B cell (primary cell): ENCODE measurements around the gene THEMIS. TPM values are rescaled to one million over a fixed set of nuclear protein-coding genes. Genes with fewer than 3 reads are reported as not detected.

Source experiments
- ATAC-seq: fragments of 200-7000 bp; cut with Tn5 transposase; one replicate; pipeline ENCODE4 v1.10.0; 2021; ENCODE audit warnings: low read depth, mild to moderate bottlenecking, moderate number of reproducible peaks, moderate library complexity
- CTCF ChIA-PET: fragments of 350-600 bp; sonication (Branson Sonifier 250); formaldehyde crosslinking; loops from one replicate; lab custom pipeline; 2021; ENCODE audit warnings: antibody characterized with exemption, inconsistent platforms; lab: Charles Lee
- POLR2A ChIA-PET: fragments of 350-600 bp; sonication (Branson Sonifier 250); formaldehyde crosslinking; loops from one replicate; lab custom pipeline; 2021; ENCODE audit warnings: antibody characterized with exemption; lab: Charles Lee
- DNase-seq: peaks from one replicate; pipeline ENCODE4 v3.0.0; 2013
- H2AFZ ChIP-seq: 2 replicates; pipeline ENCODE4 v1.6.1; 2012; ENCODE audit warnings: mild to moderate bottlenecking, low read depth, low read length; ENCODE audit not compliant: insufficient read depth, poor library complexity, severe bottlenecking
- H3K27ac ChIP-seq, 2 donors: 1 replicate in 1 of 2; 2 replicates in 1 of 2; pipeline ENCODE4 v1.5.1; 2012 to 2013; ENCODE audit warnings: low read length in 2 of 2, mild to moderate bottlenecking in 2 of 2, moderate library complexity in 1 of 2
- H3K27me3 ChIP-seq, 4 experiments: fragments of 200-600 bp in 1 of 4; sonication (generic) in 1 of 4; replicated peaks in 1 of 4; 1 replicate in 2 of 4; 2 replicates in 2 of 4; pipeline versions ENCODE4 v1.6.1 to v1.7.0; 2013 to 2016; ENCODE audit warnings: low read length in 3 of 4, mild to moderate bottlenecking in 2 of 4, mixed read lengths in 1 of 4, moderate library complexity in 1 of 4; ENCODE audit not compliant: insufficient read depth in 4 of 4, control insufficient read depth in 3 of 4; ENCODE audit errors: control extremely low read depth in 1 of 4
- H3K36me3 ChIP-seq, 2 experiments: replicated peaks in 1 of 2; 1 replicate in 1 of 2; 2 replicates in 1 of 2; pipeline versions ENCODE4 v1.6.1 to v1.7.1; 2013; ENCODE audit warnings: low read length in 1 of 2; ENCODE audit not compliant: insufficient read depth in 2 of 2, control insufficient read depth in 1 of 2; ENCODE audit errors: control extremely low read depth in 1 of 2, extremely low read depth in 1 of 2
- H3K4me1 ChIP-seq, 2 donors: fragments of 200-600 bp in 1 of 2; sonication (generic) in 1 of 2; 1 replicate in 1 of 2; 2 replicates in 1 of 2; pipeline versions ENCODE4 v1.5.1 to v1.6.1; 2013 to 2017; ENCODE audit warnings: low read length in 2 of 2; ENCODE audit not compliant: control insufficient read depth in 2 of 2, insufficient read depth in 2 of 2
- H3K4me2 ChIP-seq: replicated peaks from 2 replicates; pipeline ENCODE3; 2012; ENCODE audit warnings: mild to moderate bottlenecking, low read depth, low read length; ENCODE audit not compliant: poor library complexity, severe bottlenecking
- H3K4me3 ChIP-seq, 5 experiments: fragments of 200-600 bp in 1 of 5; sonication (generic) in 1 of 5; 1 replicate in 3 of 5; 2 replicates in 2 of 5; pipeline versions ENCODE4 v1.5.1 to v1.7.0; 2011 to 2016; ENCODE audit warnings: low read length in 4 of 5, mild to moderate bottlenecking in 4 of 5, low read depth in 2 of 5, control low read depth in 1 of 5, moderate library complexity in 1 of 5; ENCODE audit not compliant: insufficient read depth in 1 of 5; ENCODE audit errors: control extremely low read depth in 1 of 5, extremely low read depth in 1 of 5
- H3K79me2 ChIP-seq: fragments of 200-600 bp; sonication (generic); one replicate; pipeline ENCODE4 v1.6.0; 2016; ENCODE audit warnings: low read length; ENCODE audit not compliant: control insufficient read depth, insufficient read depth
- H3K9ac ChIP-seq: fragments of 200-600 bp; sonication (generic); 2 replicates; pipeline ENCODE4 v1.6.1; 2017; ENCODE audit warnings: mild to moderate bottlenecking, low read length, moderate library complexity
- H3K9me3 ChIP-seq, 3 donors: one replicate each; pipeline versions ENCODE4 v1.6.1 to v1.7.1; 2013; ENCODE audit warnings: low read length in 2 of 3; ENCODE audit not compliant: control insufficient read depth in 2 of 3, insufficient read depth in 1 of 3; ENCODE audit errors: control extremely low read depth in 1 of 3
- H4K20me1 ChIP-seq: 2 replicates; pipeline ENCODE4 v1.6.0; 2012; ENCODE audit warnings: mild to moderate bottlenecking, low read length; ENCODE audit not compliant: insufficient read depth, control insufficient read depth, poor library complexity, severe bottlenecking
- H3K27ac Mint-ChIP-seq: one replicate; pipeline ENCODE4 v1.8.0; 2021; ENCODE audit warnings: mixed read lengths
- H3K27me3 Mint-ChIP-seq: one replicate; pipeline ENCODE4 v1.8.0; 2021; ENCODE audit warnings: mixed read lengths
- H3K4me1 Mint-ChIP-seq: one replicate; pipeline ENCODE4 v1.8.0; 2021; ENCODE audit warnings: mixed read lengths
- H3K4me3 Mint-ChIP-seq: one replicate; pipeline ENCODE4 v1.8.0; 2021; ENCODE audit warnings: mixed read lengths
- H3K9me3 Mint-ChIP-seq: one replicate; pipeline ENCODE4 v1.8.0; 2022; ENCODE audit warnings: mixed read lengths; ENCODE audit not compliant: insufficient read depth
- CTCF ChIP-seq: fragments of 200-600 bp; IDR thresholded peaks from one replicate; pipeline ENCODE4 v1.8.0; 2022; ENCODE audit warnings: antibody characterized with exemption, mild to moderate bottlenecking
- EZH2 ChIP-seq: IDR thresholded peaks from 2 replicates; pipeline ENCODE4 v1.6.1; 2012; ENCODE audit warnings: borderline replicate concordance, low read depth, mild to moderate bottlenecking, moderate library complexity, low read length; ENCODE audit not compliant: insufficient read depth, poor library complexity, severe bottlenecking
- WGBS: methylation state at CpG from one replicate; pipeline ENCODE4 v1.1.5; 2013; ENCODE audit warnings: missing lambda C conversion rate; ENCODE audit not compliant: insufficient coverage; 5-methylcytosine and 5-hydroxymethylcytosine counted together
- intact Hi-C: fragments of 100-400 bp; cut with micrococcal nuclease; formaldehyde crosslinking; loops from one replicate; pipeline ENCODE4 v1.10.0; 2022
- polyA plus RNA-seq: library from polyadenylated mRNA; depleted of rRNA; stranded (reverse); fragments of >200 nt; gene quantifications from 2 replicates; pipeline ENCODE4 v1.2.3, GENCODE V29; 2012
- total RNA-seq, 2 donors: library from RNA; stranded (reverse); fragments of 120-200 nt in 1 of 2; gene quantifications; 1 replicate in 1 of 2; 2 replicates in 1 of 2; pipeline versions ENCODE4 v1.2.3 to v1.2.4, GENCODE V29; 2013 to 2022

THEMIS gene
- total and polyA plus RNA-seq, 2 donors (not counting 1 experiment from before 2014, with no cell fraction given), result 0.10 to 0.30 TPM

- Histone ChIP-seq H3K4me3 (no peak overlapping the region), H3K9ac (no peak overlapping the region), H2AFZ (no peak overlapping the region), H3K9me3 (no peaks in the 10 kb centered on the region), H3K27me3 (no peaks in the 10 kb centered on the region), H3K27ac (no peak overlapping the region), H3K4me1 (no peaks in the 10 kb centered on the region), H3K36me3 (no peaks in the 10 kb centered on the region), H4K20me1 (no peaks in the 10 kb centered on the region), H3K79me2 (no peaks in the 10 kb centered on the region), H3K4me2 (no peak overlapping the region)
- CTCF ChIA-PET, result no interaction called here
- ATAC-seq (no peak), DNase-seq (no peak)
- intact Hi-C loops, result no loop called here
- H3K4me1 Mint-ChIP-seq, result no peaks in the 10 kb centered on the region
- TF ChIP-seq EZH2 (no peak), CTCF (no peak)
- WGBS, result no CpG with 5 or more reads among the region's 2 CpGs
- no peak overlapping the region for H3K27ac Mint-ChIP-seq
- H3K4me3 Mint-ChIP-seq, result no peak overlapping the region
- POLR2A ChIA-PET, result no interaction called here
- no peaks in the 10 kb centered on the region for H3K9me3 Mint-ChIP-seq
- H3K27me3 Mint-ChIP-seq, result no peaks in the 10 kb centered on the region
Observed at GRCh38 chr6:127765949-127766348, 134.9 kb downstream of the THEMIS start.

DNA sequence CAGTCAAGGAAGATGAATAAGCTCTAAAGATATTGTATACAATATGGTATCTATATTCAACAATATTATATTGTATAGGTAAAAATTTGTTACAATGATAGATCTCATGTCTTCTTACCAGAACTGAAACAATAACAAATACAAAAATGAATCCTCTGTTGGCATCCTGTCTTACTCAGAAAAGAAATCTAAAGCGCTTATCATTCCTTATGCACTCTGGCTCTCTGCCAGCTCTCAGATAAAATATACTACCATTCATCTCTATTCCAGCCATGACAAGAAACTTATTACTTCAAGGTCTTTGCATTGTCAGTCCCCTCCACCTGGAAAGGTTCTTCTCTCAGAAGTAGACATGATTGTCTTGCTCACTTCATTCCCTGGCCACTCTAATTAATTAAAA, 138.6 kb downstream of the THEMIS start:
- H3K27me3 ChIP-seq, result no peaks in the 10 kb centered on the region
- ChIA-PET CTCF (no interaction called here), POLR2A (no interaction called here)
- H3K4me1 ChIP-seq, result no peaks in the 10 kb centered on the region
- H3K36me3 ChIP-seq, result no peaks in the 10 kb centered on the region
- H3K4me2 ChIP-seq, result no peak overlapping the region
- no peaks in the 10 kb centered on the region for H3K9me3 Mint-ChIP-seq
- no peaks in the 10 kb centered on the region for H3K79me2 ChIP-seq
- intact Hi-C loops, result no loop called here
- H3K27me3 Mint-ChIP-seq, result no peaks in the 10 kb centered on the region
- no peak overlapping the region for H3K4me3 Mint-ChIP-seq
- H3K27ac Mint-ChIP-seq, result no peak overlapping the region
- no peak overlapping the region for H3K27ac ChIP-seq
- no peak overlapping the region for H2AFZ ChIP-seq
- WGBS, result 92% methylated on average over 1 of the region's 1 CpG
- H4K20me1 ChIP-seq, result no peaks in the 10 kb centered on the region
- DNase-seq (no peak), ATAC-seq (no peak)
- TF ChIP-seq EZH2, result no peak
- TF ChIP-seq CTCF, result no peak
- H3K4me1 Mint-ChIP-seq, result no peaks in the 10 kb centered on the region
- no peak overlapping the region for H3K4me3 ChIP-seq
- H3K9ac ChIP-seq, result no peak overlapping the region
- no peaks in the 10 kb centered on the region for H3K9me3 ChIP-seq
